GM21447 (cell line): ENCODE results near the gene SH3BP2.

Experiments
- ATAC-seq: cut with Tn5 transposase; IDR thresholded peaks from one replicate; pipeline ENCODE4 v1.9.1; 2021; ENCODE audit not compliant: unreplicated experiment

Gene SH3BP2

GRCh38 chr4:2802618-2803531, 10.0 kb downstream of the SH3BP2 start:
- no peak for ATAC-seq

DNA sequence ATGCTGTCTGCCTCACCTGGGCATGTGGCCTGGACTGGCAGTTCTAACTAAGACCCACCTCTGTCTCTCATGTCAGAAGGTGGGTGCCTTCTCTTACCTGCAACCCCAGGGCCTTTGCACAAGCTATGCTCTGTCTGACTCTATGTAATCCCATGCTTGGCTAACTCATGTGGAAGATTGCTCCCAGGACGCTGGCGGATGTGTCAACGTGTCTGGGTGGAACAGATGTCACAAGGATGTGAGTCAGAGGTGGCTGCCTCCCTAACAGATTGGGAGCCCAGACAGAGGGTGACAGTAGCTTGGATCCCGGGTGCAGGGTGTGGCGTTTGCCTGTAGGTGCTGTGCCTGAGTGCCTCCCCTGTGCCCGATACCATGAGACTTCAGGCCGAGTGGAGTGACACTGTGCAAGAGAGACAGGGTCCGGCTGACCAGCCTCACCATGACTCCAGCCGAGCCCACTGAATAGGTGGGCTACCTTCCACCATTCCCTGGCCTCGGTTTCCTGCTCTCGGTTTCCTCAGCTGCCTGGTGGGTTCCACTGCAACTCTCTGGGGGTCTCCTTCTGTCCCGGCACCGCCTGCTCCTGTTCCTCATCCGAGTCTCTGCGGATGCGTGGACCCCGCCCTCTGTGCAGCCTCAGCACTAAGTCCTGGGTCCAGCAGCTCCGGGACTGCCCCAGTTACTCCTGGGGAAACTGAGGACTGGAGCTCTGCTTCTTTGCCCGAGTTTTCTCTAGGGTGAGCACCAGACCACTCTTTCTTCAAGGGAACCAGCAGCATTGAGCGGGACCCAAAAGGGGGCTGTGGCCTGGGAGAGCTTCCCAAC, 11.0 kb downstream of the SH3BP2 start:
- no peak for ATAC-seq

DNA sequence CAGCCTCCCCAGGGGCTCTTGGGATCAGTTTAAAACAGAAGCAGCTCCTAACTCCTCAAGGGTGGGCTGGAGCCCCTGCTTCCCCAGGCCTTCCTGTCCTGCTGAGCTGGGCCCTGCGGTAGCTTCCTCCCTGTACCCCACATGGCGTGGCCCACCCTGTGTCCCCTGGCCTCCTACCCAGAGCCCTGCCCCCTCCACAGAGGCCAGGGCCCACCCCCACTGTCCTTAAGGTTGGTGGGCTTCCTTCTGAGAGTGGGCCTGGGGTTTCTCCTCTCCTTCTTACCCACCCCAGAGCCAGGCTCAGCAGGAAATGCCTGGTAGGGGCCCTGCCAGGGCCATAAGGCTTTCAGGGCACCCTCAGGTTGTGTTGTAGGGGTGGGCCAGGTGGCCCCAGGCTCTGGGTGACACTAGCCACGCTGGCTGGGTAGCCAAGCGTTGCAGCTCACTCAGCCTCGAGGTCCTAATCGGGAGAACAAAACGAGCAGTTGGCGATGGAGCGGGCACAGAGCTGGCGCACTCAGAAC, 11.6 kb downstream of the SH3BP2 start:
- ATAC-seq, result no peak

DNA sequence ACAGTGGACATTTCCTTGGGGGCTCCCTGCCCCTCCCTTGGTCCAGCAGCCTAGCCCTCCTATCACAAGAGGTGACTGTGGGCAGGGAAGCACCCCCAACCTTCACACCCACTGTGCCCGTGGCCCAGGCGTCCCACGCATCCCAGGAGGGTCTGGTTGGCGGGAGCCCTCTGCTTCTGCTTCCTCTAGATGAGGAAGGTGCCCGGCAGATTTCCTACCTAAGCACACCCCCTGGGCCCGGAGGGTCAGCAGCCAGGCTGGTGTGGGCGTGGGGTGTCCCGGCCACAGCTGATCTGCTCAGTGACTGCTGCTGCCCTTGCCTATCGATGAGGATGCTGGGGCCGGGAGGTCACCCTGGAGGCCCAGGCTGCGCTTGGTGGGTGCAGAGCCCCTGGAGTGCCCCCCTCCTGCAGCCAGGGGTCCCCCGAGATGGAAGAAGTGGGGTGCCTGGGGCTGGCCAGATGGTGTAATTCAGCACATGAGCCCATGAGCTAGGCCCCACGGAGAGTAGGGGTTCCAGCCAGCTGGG, 12.2 kb downstream of the SH3BP2 start:
- ATAC-seq, result no peak

DNA sequence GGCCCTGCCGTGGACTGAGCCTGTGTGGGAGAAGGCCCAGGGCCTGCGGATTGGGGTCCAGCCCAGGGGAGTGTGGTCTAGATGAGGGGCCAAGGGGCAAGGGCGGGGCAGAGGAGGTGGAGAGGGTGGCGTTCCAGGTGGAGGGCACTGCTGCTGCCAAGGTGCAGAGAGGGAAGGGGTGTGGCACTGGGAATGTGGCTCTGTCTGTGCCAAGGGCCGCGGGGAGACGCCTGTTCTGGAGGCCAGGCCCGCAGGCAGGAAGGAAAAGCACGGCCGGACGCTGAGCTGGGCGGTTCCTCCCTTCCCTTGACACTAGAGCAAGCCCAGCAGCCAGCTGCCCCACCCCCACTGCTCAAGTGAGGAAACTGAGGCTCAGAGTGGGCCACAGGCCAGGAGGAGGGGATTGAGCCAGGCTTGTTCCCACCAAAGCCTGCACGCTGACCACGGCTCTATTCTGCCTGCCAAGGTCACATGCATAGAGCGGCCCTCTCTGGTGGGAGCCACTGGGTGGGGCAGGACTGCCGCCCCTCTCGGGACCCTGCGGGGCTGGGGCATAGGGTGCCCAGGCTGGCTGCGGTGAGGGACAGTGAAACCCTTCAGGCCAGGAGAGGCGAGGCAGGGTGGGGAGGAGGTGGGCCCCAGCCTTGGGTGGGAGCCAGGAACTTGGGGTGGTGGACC, 13.0 kb downstream of the SH3BP2 start:
- ATAC-seq, result no peak

DNA sequence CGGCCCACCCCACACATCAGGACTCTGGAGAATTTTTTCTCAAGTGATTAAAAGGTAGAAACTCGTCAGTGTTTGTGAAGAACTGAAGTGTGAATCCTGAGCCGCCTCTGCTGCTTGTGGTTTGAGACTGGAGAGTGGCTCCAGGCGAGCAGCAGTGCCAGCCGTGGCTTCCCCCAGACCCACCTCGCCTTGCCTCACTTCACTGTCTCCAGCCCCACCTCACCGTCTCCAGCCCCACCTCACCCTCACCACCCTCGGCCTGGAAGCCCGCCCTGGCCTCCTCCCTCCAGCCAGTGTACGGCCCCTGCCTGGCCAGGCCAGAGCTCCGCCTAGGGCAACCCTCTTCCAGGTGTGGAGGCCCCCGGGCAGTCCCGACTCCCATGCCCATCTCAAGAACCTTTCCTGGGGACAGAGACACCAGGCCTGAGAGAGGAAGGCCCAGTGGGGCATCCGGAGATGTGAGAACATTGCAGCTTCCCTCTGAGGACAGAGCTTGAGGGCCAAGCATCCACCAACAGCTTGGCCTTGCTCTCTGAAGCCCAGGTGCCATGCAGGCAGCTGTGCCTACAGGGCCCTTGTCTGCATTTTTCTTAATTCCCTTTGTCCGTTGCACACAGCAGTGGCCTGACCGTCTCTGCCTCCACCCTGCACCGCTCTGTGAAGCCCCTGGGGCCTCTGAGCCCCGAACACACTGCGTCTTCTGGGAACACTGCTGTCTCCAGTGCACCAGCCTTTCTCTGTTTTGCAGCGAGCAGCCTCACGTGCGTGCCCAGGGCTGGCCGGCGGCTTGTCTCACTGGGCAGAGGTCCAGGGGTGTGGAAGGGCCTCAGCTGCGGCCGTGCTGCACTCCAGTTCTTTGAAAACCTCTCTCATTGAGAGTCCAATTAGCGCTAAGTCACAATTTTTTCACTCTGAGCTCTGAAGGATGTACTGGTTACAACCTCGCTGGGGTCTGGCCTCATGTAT, 13.8 kb downstream of the SH3BP2 start:
- no peak for ATAC-seq

DNA sequence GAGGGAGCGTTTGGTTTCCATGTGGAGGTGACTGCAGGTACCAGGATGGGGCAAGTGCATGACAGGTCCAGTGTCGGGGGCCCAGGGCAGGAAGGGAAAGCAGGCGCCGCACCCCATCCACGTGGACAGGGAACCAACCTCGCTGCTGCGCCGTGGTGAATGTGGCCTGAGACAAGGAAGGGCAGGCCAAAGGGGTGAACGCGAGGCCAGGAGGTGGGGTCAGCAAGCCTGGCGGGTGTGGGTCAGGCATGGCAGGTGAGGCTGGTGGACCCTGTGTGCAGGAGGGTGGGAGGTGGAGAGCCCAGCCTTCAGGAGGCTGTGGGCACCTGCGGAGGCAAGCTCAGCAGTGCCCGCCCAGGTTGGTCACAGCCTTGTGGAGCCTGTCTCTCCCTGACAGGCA, 14.7 kb downstream of the SH3BP2 start:
- no peak for ATAC-seq

GRCh38 chr4:2808001-2808400, 15.1 kb downstream of the SH3BP2 start:
- no peak for ATAC-seq

DNA sequence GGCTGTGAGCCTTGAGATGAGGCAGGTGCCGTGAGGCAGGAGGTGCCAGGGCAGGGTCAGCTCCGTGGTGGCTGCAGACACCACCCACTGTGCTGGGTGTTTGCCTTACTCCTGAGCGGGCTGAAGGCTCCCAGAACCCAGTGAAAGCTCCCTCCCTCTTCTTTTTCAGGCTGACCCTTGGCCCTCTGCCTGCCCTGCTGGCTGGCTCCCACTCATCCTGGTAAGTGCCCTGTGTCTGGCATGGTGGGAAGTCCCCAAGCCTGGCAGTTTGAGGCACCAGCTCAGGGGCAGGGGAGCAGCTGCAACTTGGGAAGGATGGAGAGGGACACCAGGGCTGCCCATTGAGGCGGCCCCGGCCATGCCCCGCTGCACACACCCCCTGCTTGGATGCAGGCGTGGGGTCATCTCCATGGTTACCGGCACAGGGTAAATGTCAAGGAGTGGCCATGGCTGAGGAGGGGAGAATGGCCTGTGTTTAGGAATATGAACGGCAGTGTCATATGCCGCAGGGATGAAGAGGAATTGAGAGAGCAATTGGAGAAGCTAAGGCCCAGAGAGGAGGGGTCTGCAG, 16.8 kb downstream of the SH3BP2 start:
- ATAC-seq, result no peak

DNA sequence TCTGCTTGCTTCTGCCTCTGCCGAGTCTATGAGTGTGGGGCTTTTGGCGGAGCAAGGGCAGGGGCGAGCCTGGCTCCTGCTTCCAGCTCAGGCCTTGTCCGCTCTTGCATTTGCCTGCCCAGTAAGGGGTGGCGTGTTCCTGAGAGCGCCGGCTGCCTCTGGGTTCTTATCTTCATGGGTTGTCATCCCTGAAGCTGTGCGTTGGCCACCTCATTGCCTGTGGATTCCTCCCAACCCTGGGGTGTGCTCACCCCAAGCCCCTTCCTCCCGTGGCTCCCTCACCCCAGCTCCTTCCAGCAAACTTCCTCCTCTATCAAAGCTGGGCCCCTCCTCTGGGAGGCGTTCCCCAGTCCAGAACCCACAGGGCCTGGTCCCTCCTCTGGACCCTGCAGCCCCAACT, 17.5 kb downstream of the SH3BP2 start:
- no peak for ATAC-seq

GRCh38 chr4:2811830-2812611, 19.1 kb downstream of the SH3BP2 start:
- peak; percentile 68 for ATAC-seq

DNA sequence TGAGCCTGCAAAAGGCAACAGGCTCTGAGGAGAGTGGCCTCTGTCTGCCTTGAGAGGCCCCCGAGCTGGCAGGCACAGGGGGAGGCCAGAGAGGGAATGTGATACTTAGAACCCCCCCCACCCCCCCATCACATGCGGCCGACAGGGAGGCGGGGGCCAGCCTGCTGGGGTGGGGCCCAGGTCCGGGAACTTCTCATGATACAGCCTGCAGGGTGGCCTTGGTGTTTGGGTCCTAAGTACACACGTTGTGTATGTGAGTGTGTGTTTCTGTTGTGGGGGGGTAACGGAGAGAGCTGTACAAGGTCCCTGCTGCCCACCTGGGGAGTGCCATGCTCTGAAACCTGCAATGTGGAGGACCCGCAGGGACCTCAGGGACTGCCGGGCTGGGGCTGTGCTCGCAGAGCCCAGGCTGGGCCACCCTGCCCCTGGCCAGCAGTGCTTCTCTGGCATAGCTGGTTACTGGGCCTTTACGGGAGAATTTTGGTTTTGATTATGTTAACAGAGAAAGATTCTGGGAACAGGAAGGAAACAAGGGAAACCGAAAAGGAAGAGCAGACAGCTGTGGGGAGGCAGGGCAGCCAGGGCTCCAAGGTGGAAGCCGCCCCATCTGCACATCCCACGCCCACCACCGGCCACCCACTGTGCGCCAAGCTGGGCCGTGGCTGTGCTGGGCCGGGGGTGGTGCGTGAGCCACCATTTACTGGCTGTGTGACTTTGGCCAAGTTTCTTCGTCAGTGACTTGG, 19.9 kb downstream of the SH3BP2 start:
- no peak for ATAC-seq

DNA sequence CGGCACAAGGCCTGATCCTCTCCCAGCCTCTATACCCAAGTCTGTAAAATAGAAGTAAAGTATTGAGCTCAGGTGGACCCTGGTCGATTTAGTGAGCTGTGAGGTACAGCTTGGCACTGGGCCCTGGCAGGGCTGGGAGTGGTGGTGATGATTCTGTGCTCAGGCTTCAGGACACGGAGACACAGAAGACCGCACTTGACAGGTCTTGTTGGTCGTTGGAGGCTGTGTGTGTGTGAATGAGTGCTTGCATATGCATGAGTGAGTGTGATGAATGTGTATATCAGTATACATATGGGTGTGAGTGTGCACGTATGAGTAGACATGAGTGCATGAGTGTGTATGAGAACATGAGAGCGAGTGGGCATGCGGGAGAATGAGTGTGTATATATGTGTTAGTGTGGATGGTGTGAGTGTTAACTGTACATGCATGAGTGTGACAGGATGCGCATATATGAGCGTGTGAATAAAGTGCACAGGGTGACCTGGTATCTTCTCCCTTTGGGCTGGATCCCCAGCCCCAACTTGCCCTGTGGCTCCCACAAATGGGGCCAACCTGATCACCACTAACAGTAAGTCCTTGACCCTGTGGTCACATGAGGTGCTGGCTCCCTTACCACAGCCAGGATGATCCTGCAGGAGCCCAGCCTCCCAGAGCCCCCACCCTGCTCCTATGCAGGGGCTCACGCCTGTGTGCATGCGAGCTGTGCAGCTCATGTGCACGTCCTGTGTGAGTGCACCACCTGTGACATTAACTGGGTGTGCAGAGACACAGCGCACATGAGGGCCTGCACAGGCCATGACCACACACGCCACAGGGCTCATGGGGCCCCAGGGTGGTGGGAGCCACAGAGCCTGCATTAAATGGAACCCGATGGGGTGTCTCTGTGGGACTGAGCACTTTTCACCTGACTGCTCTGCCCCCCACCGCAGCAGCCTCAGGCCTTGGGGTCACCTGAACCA, 20.8 kb downstream of the SH3BP2 start:
- no peak for ATAC-seq

DNA sequence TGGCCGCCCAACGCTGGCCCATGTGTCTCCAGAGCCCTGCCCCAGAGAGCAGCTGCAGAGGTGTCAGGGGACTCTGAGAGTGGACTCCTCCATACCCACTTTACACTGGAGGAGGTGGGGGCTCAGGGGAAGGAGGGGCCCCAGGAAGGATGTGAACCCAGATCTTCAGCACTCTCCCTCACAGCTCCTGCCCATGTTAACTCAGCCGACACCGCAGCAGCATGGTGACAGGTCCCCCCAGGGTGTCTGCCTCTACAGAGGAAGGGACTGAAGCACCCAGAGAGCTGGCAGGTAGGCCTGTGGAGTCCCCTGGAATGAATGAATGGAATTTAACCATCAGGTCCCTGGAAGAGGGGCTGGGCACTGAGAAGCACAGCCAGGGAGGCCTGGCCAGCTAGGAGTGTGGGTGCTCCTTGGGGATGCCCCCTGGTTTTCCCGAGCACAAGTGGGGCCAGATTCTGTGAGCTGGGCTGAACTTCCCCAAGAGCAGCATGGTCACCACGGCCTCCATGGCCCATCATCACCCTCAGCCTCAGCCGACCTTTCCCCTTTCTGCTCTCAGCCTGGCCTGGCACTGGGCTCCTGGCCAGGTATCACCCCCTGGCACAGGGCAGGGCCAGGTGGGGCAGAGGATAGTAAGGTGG, 21.9 kb downstream of the SH3BP2 start:
- no peak for ATAC-seq

GRCh38 chr4:2816401-2816954, 23.6 kb downstream of the SH3BP2 start:
- ATAC-seq, result no peak

DNA sequence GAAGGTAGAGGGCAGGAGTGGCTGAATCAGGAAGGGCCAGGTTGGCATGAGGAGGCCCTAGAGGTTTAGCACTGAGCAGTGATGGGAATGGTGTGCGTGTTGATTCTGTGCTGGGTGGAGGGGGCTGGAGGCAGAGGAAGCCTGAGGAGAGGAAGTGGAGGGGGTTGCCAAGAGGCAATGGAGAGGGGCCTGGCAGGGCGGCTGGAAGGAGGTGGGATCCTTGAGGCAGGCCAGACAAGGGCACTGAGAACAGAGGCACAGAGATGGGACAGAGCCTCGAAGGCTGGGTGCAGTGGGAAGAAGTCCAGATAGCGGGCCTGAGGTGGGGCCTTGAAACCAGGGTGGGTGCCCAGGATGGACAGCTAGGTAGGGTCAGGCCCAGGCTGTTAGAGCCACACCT, 24.3 kb downstream of the SH3BP2 start:
- ATAC-seq, result no peak
